ENCODE data around the gene SUGT1. TPM values are rescaled to one million over a fixed set of nuclear protein-coding genes. Genes with fewer than 3 reads are reported as not detected.

The SUGT1 gene
- total and polyA plus RNA-seq, 2 experiments from 2014 or later = 61.3 to 172 TPM

DNA sequence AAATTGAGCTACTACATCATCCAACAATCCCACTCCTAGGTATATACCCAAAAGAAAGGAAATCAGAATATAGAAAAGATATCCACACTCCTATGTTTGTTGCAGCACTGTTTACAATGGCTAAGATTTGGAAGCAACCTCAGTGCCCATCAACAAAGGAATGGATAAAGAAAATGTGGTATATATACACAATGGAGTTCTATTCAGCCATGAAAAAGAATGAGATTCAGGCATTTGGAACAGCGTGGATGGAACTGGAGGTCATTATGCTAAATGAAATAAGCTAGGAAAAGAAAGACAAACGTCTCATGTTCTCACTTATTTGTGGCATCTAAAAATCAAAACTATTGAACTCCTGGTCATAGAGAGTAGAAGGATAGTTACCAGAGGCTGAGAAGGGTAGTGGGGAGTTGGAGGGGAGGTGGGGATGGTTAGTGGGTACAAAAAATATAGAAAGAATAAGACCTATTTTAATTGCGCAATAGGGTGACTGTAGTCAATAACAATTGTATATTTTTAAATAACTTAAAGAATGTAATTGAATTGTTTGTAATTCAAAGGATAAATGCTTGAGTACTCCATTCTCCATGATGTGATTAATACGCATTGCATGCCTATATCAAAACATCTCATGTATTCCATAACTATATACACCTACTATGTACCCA lies 37.4 kb upstream of the SUGT1 start:
- Histone ChIP-seq H3K4me2 (no peak overlapping the region), H3K9me2 (ENCODE audit: insufficient read depth) (no peaks in the 10 kb centered on the region; the same call in 1 of the 2 replicates), H3K4me3 (no peak overlapping the region), H3K4me1 (ENCODE audit: insufficient read depth) (peaks cover 14% of the 10 kb centered on the region; the same call in 1 of the 2 replicates), H4K20me1 (replicated peaks; ENCODE audit: insufficient read depth) (0 out of 2 replicates have a peak, but pooled peaks cover 5% of the 10 kb centered on the region), H3K79me2 (replicated peaks; ENCODE audit: insufficient read depth) (peaks cover 19% of the 10 kb centered on the region), H3K36me3 (ENCODE audit: insufficient read depth) (no peaks in the 10 kb centered on the region), H3K27me3 (ENCODE audit: insufficient read depth) (no peaks in the 10 kb centered on the region), H3F3A (replicated peaks; ENCODE audit: low read depth) (no peaks in the 10 kb centered on the region), H3K27ac (ENCODE audit: low read depth) (no peak overlapping the region), H2AFZ (no peak overlapping the region)
- H3K27me3 Mint-ChIP-seq (ENCODE audit: insufficient read depth, low read depth, poor library complexity) = no peaks in the 10 kb centered on the region
- no peaks in the 10 kb centered on the region for H3K36me3 Mint-ChIP-seq (ENCODE audit: low read depth)
- TF ChIP-seq, protein P1, sequence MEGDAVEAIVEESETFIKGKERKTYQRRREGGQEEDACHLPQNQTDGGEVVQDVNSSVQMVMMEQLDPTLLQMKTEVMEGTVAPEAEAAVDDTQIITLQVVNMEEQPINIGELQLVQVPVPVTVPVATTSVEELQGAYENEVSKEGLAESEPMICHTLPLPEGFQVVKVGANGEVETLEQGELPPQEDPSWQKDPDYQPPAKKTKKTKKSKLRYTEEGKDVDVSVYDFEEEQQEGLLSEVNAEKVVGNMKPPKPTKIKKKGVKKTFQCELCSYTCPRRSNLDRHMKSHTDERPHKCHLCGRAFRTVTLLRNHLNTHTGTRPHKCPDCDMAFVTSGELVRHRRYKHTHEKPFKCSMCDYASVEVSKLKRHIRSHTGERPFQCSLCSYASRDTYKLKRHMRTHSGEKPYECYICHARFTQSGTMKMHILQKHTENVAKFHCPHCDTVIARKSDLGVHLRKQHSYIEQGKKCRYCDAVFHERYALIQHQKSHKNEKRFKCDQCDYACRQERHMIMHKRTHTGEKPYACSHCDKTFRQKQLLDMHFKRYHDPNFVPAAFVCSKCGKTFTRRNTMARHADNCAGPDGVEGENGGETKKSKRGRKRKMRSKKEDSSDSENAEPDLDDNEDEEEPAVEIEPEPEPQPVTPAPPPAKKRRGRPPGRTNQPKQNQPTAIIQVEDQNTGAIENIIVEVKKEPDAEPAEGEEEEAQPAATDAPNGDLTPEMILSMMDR (conservative IDR thresholded peaks at IDR 0.05; ENCODE audit: low read depth in 2 of 2) = no peak
- TF ChIP-seq EZH2 (IDR thresholded peaks at IDR 0.05; ENCODE audit: low read depth, unreplicated experiment) (no peak), ZNF331 (CRISPR knock-in tag; IDR thresholded peaks at IDR 0.05; ENCODE audit: low read depth) (no peak), STAT1 (IDR thresholded peaks at IDR 0.05; ENCODE audit: unreplicated experiment) (no peak), JUNB (IDR thresholded peaks at IDR 0.05; ENCODE audit: unreplicated experiment) (no peak), NANOG (IDR thresholded peaks at IDR 0.05; ENCODE audit: borderline replicate concordance) (no peak), CREB1 (CRISPR knock-in tag; IDR thresholded peaks at IDR 0.05; ENCODE audit: low read depth) (no peak), ZNF114 (CRISPR knock-in tag; IDR thresholded peaks at IDR 0.05) (no peak), POLR2AphosphoS5 (IDR thresholded peaks at IDR 0.05; ENCODE audit: low read depth) (no peak), EZH2phosphoT487 (IDR thresholded peaks at IDR 0.05; ENCODE audit: unreplicated experiment) (no peak)
- TF ChIP-seq, protein P2, sequence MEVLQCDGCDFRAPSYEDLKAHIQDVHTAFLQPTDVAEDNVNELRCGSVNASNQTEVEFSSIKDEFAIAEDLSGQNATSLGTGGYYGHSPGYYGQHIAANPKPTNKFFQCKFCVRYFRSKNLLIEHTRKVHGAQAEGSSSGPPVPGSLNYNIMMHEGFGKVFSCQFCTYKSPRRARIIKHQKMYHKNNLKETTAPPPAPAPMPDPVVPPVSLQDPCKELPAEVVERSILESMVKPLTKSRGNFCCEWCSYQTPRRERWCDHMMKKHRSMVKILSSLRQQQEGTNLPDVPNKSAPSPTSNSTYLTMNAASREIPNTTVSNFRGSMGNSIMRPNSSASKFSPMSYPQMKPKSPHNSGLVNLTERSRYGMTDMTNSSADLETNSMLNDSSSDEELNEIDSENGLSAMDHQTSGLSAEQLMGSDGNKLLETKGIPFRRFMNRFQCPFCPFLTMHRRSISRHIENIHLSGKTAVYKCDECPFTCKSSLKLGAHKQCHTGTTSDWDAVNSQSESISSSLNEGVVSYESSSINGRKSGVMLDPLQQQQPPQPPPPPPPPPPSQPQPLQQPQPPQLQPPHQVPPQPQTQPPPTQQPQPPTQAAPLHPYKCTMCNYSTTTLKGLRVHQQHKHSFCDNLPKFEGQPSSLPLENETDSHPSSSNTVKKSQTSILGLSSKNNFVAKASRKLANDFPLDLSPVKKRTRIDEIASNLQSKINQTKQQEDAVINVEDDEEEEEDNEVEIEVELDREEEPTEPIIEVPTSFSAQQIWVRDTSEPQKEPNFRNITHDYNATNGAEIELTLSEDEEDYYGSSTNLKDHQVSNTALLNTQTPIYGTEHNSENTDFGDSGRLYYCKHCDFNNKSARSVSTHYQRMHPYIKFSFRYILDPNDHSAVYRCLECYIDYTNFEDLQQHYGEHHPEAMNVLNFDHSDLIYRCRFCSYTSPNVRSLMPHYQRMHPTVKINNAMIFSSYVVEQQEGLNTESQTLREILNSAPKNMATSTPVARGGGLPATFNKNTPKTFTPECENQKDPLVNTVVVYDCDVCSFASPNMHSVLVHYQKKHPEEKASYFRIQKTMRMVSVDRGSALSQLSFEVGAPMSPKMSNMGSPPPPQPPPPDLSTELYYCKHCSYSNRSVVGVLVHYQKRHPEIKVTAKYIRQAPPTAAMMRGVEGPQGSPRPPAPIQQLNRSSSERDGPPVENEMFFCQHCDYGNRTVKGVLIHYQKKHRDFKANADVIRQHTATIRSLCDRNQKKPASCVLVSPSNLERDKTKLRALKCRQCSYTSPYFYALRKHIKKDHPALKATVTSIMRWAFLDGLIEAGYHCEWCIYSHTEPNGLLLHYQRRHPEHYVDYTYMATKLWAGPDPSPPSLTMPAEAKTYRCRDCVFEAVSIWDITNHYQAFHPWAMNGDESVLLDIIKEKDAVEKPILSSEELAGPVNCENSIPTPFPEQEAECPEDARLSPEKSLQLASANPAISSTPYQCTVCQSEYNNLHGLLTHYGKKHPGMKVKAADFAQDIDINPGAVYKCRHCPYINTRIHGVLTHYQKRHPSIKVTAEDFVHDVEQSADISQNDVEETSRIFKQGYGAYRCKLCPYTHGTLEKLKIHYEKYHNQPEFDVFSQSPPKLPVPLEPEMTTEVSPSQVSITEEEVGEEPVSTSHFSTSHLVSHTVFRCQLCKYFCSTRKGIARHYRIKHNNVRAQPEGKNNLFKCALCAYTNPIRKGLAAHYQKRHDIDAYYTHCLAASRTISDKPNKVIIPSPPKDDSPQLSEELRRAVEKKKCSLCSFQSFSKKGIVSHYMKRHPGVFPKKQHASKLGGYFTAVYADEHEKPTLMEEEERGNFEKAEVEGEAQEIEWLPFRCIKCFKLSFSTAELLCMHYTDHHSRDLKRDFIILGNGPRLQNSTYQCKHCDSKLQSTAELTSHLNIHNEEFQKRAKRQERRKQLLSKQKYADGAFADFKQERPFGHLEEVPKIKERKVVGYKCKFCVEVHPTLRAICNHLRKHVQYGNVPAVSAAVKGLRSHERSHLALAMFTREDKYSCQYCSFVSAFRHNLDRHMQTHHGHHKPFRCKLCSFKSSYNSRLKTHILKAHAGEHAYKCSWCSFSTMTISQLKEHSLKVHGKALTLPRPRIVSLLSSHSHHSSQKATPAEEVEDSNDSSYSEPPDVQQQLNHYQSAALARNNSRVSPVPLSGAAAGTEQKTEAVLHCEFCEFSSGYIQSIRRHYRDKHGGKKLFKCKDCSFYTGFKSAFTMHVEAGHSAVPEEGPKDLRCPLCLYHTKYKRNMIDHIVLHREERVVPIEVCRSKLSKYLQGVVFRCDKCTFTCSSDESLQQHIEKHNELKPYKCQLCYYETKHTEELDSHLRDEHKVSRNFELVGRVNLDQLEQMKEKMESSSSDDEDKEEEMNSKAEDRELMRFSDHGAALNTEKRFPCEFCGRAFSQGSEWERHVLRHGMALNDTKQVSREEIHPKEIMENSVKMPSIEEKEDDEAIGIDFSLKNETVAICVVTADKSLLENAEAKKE (CRISPR knock-in tag; IDR thresholded peaks at IDR 0.05) = no peak
- TF ChIP-seq, protein P3, sequence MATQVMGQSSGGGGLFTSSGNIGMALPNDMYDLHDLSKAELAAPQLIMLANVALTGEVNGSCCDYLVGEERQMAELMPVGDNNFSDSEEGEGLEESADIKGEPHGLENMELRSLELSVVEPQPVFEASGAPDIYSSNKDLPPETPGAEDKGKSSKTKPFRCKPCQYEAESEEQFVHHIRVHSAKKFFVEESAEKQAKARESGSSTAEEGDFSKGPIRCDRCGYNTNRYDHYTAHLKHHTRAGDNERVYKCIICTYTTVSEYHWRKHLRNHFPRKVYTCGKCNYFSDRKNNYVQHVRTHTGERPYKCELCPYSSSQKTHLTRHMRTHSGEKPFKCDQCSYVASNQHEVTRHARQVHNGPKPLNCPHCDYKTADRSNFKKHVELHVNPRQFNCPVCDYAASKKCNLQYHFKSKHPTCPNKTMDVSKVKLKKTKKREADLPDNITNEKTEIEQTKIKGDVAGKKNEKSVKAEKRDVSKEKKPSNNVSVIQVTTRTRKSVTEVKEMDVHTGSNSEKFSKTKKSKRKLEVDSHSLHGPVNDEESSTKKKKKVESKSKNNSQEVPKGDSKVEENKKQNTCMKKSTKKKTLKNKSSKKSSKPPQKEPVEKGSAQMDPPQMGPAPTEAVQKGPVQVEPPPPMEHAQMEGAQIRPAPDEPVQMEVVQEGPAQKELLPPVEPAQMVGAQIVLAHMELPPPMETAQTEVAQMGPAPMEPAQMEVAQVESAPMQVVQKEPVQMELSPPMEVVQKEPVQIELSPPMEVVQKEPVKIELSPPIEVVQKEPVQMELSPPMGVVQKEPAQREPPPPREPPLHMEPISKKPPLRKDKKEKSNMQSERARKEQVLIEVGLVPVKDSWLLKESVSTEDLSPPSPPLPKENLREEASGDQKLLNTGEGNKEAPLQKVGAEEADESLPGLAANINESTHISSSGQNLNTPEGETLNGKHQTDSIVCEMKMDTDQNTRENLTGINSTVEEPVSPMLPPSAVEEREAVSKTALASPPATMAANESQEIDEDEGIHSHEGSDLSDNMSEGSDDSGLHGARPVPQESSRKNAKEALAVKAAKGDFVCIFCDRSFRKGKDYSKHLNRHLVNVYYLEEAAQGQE (IDR thresholded peaks at IDR 0.05; ENCODE audit: unreplicated experiment) = no peak
- TF ChIP-seq, protein P4, sequence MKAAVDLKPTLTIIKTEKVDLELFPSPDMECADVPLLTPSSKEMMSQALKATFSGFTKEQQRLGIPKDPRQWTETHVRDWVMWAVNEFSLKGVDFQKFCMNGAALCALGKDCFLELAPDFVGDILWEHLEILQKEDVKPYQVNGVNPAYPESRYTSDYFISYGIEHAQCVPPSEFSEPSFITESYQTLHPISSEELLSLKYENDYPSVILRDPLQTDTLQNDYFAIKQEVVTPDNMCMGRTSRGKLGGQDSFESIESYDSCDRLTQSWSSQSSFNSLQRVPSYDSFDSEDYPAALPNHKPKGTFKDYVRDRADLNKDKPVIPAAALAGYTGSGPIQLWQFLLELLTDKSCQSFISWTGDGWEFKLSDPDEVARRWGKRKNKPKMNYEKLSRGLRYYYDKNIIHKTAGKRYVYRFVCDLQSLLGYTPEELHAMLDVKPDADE (IDR thresholded peaks at IDR 0.05) = no peak
- DNase-seq (ENCODE audit: low spot score) (no peak), ATAC-seq (no peak)
- H3K9me3 Mint-ChIP-seq = no peaks in the 10 kb centered on the region
- H3K27ac Mint-ChIP-seq = no peak overlapping the region
- H3K4me3 Mint-ChIP-seq = no peak overlapping the region
- H3K4me1 Mint-ChIP-seq = peaks cover 8% of the 10 kb centered on the region

Data from GM23338 (cell line).